GM13977 (cell line): ENCODE measurements around the gene WARS2.

Experiments used
- DNase-seq: peaks from one replicate; pipeline ENCODE4 v3.0.0; 2012; ENCODE audit warnings: low spot score
- in situ Hi-C: fragments of 300-500 bp; cut with MboI; formaldehyde crosslinking; loops from one replicate; pipeline ENCODE4 v1.12.0; 2022; ENCODE audit warnings: low sequenced_read_pairs, low pct_unique_long_range_greater_than_20kb, mixed read lengths, inconsistent platforms; ENCODE audit not compliant: unreplicated experiment
- TF ChIP-seq, protein P1 (sequence below): IDR thresholded peaks from 2 replicates; pipeline ENCODE4 v1.5.1; 2012; ENCODE audit warnings: mild to moderate bottlenecking, control low read depth; ENCODE audit not compliant: insufficient read depth; ENCODE audit errors: extremely low read depth, missing control alignments

WARS2 gene

GRCh38 chr1:119090250-119090649 is 50.2 kb downstream of the WARS2 start:
- TF ChIP-seq, protein P1, sequence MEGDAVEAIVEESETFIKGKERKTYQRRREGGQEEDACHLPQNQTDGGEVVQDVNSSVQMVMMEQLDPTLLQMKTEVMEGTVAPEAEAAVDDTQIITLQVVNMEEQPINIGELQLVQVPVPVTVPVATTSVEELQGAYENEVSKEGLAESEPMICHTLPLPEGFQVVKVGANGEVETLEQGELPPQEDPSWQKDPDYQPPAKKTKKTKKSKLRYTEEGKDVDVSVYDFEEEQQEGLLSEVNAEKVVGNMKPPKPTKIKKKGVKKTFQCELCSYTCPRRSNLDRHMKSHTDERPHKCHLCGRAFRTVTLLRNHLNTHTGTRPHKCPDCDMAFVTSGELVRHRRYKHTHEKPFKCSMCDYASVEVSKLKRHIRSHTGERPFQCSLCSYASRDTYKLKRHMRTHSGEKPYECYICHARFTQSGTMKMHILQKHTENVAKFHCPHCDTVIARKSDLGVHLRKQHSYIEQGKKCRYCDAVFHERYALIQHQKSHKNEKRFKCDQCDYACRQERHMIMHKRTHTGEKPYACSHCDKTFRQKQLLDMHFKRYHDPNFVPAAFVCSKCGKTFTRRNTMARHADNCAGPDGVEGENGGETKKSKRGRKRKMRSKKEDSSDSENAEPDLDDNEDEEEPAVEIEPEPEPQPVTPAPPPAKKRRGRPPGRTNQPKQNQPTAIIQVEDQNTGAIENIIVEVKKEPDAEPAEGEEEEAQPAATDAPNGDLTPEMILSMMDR, result no peak
- in situ Hi-C loops, result no loop called here
- DNase-seq, result no peak

- TF ChIP-seq, protein P1, result no peak
- in situ Hi-C loops, result no loop called here
- DNase-seq, result no peak
Measured at GRCh38 chr1:119086830-119087229, 53.6 kb downstream of the WARS2 start.

DNA sequence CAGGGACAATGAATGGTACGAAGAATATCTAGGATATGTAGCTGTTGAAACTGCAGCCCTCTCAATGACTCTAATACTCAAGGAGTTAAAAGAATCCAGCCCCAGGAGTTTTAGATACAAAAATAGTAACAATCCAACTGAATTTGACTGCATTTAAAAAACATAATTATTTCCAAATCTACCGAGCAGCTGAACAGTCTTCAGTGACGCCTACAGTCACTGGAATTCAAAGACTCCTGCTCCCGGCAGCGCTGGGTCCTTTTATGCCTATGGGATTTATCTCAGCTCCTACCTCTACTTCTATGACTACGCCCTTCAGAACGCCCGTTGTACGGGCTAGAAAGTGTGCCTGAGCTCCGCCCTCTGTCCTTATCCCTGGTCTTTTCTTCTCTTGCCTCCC is 55.7 kb downstream of the WARS2 start:
- in situ Hi-C loops, result no loop called here
- no peak for DNase-seq
- TF ChIP-seq, protein P1, result no peak

GRCh38 chr1:119083980-119084379 is 56.5 kb downstream of the WARS2 start:
- in situ Hi-C loops, result no loop called here
- no peak for DNase-seq
- TF ChIP-seq, protein P1, result no peak

GRCh38 chr1:119083479-119083878 is 57.0 kb downstream of the WARS2 start:
- in situ Hi-C loops, result no loop called here
- DNase-seq, result no peak
- TF ChIP-seq, protein P1, result no peak

DNA sequence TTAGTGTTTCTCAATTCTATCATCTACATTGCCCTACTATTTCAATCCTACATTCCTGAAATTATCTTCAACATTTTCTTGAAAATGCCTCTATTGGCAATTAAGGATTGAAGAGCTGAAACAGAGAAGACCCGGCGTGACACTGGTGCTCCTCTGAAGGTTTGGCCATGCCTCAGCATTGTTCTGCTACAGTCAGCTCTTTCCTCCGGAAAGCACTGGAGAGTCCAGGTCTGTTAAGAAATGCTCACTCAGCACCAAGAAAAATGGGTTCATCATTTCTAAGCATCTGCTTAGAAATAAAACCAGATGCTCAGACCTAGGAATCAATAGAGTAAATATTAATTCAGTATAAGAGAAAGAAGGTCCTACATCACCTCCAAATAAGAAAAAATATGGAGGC is 58.8 kb downstream of the WARS2 start:
- no peak for DNase-seq
- in situ Hi-C loops, result no loop called here
- TF ChIP-seq, protein P1, result no peak

DNA sequence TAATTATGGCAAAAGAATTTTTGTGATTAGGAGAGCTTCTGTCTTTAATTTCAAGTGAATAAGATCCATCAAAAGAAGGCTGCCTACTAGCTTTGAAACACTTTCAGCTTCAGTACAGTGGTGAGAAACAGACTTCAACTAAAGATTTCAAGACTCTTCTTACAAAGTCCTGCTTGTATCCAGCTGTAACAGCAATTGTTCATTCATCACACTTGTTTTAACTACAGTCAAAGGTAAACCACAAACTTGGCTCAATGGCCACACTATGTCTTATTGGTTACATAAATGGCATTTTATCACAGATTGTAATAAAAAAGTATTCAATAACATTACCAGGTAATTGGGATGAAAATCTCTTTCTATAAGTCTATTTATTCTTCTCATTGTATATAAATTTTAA is 59.2 kb downstream of the WARS2 start:
- TF ChIP-seq, protein P1, result no peak
- DNase-seq, result no peak
- in situ Hi-C loops, result no loop called here
